Non-pigmented ciliary epithelial cell (primary cell): ENCODE measurements around the gene IL17RC.
"Not testable (repeated sequence)": the region's sequence is repeated elsewhere in the genome, so short reads cannot be mapped to it uniquely, and the experiment has no call there.

ENCODE experiments used
- DNase-seq: peaks from one replicate; pipeline ENCODE4 v3.0.0-alpha.2; 2010; ENCODE audit warnings: low read depth

IL17RC gene

GRCh38 chr3:9893739-9894138 lies 23.2 kb upstream of the IL17RC start:
- DNase-seq = no peak

- DNase-seq = not testable (repeated sequence)
Measured at GRCh38 chr3:9895715-9896114, 21.2 kb upstream of the IL17RC start.

GRCh38 chr3:9896755-9897407 lies 20.0 kb upstream of the IL17RC start:
- DNase-seq = not testable (repeated sequence)

- DNase-seq = no peak
Measured at GRCh38 chr3:9897408-9898372, 19.2 kb upstream of the IL17RC start.

GRCh38 chr3:9898467-9899241 lies 18.2 kb upstream of the IL17RC start:
- DNase-seq = no peak

- DNase-seq = no peak
Measured at GRCh38 chr3:9899289-9899791, 17.6 kb upstream of the IL17RC start.

- not testable (repeated sequence) for DNase-seq
Measured at GRCh38 chr3:9900965-9901415, 15.9 kb upstream of the IL17RC start.

- DNase-seq = no peak
Measured at GRCh38 chr3:9901967-9902366, 14.9 kb upstream of the IL17RC start.

GRCh38 chr3:9902372-9903237 lies 14.3 kb upstream of the IL17RC start, which contains the start of gene IL17RE:
Gene IL17RE, plus strand, starts transcription at chr3:9902848. Its CDS starts 85 bp downstream, at chr3:9902933.
- DNase-seq = no peak

GRCh38 chr3:9903238-9903624 lies 13.7 kb upstream of the IL17RC start:
- DNase-seq = no peak

- no peak for DNase-seq
Measured at GRCh38 chr3:9903904-9904303, 13.0 kb upstream of the IL17RC start.

GRCh38 chr3:9906480-9906879 lies 10.4 kb upstream of the IL17RC start:
- no peak for DNase-seq

GRCh38 chr3:9908286-9908685 lies 8.6 kb upstream of the IL17RC start:
- no peak for DNase-seq

GRCh38 chr3:9909221-9910013 lies 7.5 kb upstream of the IL17RC start:
- DNase-seq = no peak

- no peak for DNase-seq
Measured at GRCh38 chr3:9911863-9912262, 5.0 kb upstream of the IL17RC start.

- peak; percentile 55 for DNase-seq
Measured at GRCh38 chr3:9912294-9912935, 4.5 kb upstream of the IL17RC start.

GRCh38 chr3:9913601-9914000 lies 3.3 kb upstream of the IL17RC start:
- DNase-seq = no peak

GRCh38 chr3:9914011-9914410 lies 2.9 kb upstream of the IL17RC start:
- DNase-seq = no peak

- no peak for DNase-seq
Measured at GRCh38 chr3:9914559-9915253, 2.2 kb upstream of the IL17RC start.
